Gastrocnemius medialis (tissue), 4 donors: ENCODE measurements around the gene DDAH1.

Source experiments
- CTCF ChIP-seq, 5 experiments: fragments of 450-650 bp in 3 of 5; fragments of 200-600 bp in 2 of 5; sonication (generic) in 2 of 5; IDR thresholded peaks in 4 of 5; conservative IDR thresholded peaks in 1 of 5; 1 replicate in 4 of 5; 2 replicates in 1 of 5; pipeline ENCODE4 v1.5.1; 2016 to 2019; ENCODE audit warnings: antibody characterized with exemption in 5 of 5, mild to moderate bottlenecking in 3 of 5, moderate library complexity in 3 of 5
- POLR2A ChIP-seq, 2 donors: fragments of 450-650 bp; IDR thresholded peaks; one replicate each; pipeline ENCODE4 v1.6.1; 2017; ENCODE audit warnings: antibody characterized with exemption in 2 of 2, mild to moderate bottlenecking in 2 of 2, moderate library complexity in 2 of 2

GRCh38 chr1:85352055-85352454 is 112.9 kb downstream of the DDAH1 start:
- TF ChIP-seq CTCF (IDR thresholded peaks at IDR 0.05 in 4 of 5, conservative IDR thresholded peaks at IDR 0.05 in 1 of 5) (no peak), POLR2A (IDR thresholded peaks at IDR 0.05) (no peak)
